Esophagus muscularis mucosa (tissue), 4 donors: ENCODE results near the gene CD200R1L.

ENCODE experiments used
- CTCF ChIP-seq, 3 experiments: fragments of 200-600 bp in 2 of 3; fragments of 450-650 bp in 1 of 3; sonication (generic) in 2 of 3; IDR thresholded peaks; one replicate each; pipeline ENCODE4 v1.5.1; 2017 to 2019; ENCODE audit warnings: antibody characterized with exemption in 3 of 3, mild to moderate bottlenecking in 2 of 3, moderate library complexity in 1 of 3
- EP300 ChIP-seq: sonication (generic); formaldehyde crosslinking; IDR thresholded peaks from one replicate; pipeline ENCODE4 v1.6.1; 2017; ENCODE audit warnings: antibody characterized with exemption
- POLR2A ChIP-seq: fragments of 450-650 bp; IDR thresholded peaks from one replicate; pipeline ENCODE4 v1.6.1; 2017; ENCODE audit warnings: antibody characterized with exemption, moderate library complexity, mild to moderate bottlenecking, low read depth
- POLR2AphosphoS5 ChIP-seq, 2 donors: sonication (generic); formaldehyde crosslinking; IDR thresholded peaks; one replicate each; pipeline ENCODE4 v1.6.1; 2017; ENCODE audit warnings: antibody characterized with exemption in 2 of 2

- TF ChIP-seq CTCF (IDR thresholded peaks at IDR 0.05) (no peak), POLR2A (no peak), EP300 (no peak), POLR2AphosphoS5 (IDR thresholded peaks at IDR 0.05) (no peak)
Observed at GRCh38 chr3:112781599-112781998, 65.1 kb downstream of the CD200R1L start.
